ENCODE data around the gene FLNC. TPM values are rescaled to one million over a fixed set of nuclear protein-coding genes. Genes with fewer than 3 reads are reported as not detected.

FLNC gene
- total RNA-seq: under 1 TPM; 0.02 to 0.07 TPM

DNA sequence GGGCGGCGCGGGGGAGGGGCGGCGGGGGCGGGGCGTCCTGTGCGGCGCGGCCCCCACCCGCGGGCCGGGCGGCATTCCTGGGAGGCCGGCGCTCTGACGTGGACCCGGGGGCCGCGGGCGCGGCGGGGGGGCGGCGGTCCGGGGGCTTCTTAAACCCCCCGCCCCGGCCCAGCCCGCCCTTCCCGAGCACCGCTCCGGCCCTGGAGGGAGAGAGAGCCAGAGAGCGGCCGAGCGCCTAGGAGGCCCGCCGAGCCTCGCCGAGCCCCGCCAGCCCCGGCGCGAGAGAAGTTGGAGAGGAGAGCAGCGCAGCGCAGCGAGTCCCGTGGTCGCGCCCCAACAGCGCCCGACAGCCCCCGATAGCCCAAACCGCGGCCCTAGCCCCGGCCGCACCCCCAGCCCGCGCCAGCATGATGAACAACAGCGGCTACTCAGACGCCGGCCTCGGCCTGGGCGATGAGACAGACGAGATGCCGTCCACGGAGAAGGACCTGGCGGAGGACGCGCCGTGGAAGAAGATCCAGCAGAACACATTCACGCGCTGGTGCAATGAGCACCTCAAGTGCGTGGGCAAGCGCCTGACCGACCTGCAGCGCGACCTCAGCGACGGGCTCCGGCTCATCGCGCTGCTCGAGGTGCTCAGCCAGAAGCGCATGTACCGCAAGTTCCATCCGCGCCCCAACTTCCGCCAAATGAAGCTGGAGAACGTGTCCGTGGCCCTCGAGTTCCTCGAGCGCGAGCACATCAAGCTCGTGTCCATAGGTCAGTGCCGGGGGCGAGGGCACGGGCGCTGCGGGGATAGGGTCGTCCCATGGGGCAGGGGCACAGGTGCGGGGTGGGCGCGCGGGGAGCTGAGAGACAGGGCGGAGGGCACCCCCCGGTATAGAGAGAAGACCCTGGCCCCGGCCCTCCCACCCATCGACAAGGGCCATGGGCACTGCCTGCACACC is at the start of gene FLNC:
TSS of gene FLNC (plus strand) at position 176 of the 947 bp plus-strand sequence. CDS start at position 408, 232 bp downstream.
- Mint-ChIP-seq H3K27ac (no peak within 1 kb of the TSS), H3K4me1 (ENCODE audit: low read depth) (peaks cover 13% of the 10 kb centered on the region), H3K9me3 (no peaks in the 10 kb centered on the region), H3K27me3 (ENCODE audit: low read depth) (peaks cover 45% of the 10 kb centered on the region), H3K4me3 (peak within 1 kb of the TSS; percentile 83 to 88), H3K36me3 (ENCODE audit: insufficient read depth in 2 of 2) (no peaks in the 10 kb centered on the region)
- ATAC-seq (replicated peaks in 1 of 2) (peak; percentile 71), DNase-seq (peak; percentile 39 to 49)

- H3K27ac Mint-ChIP-seq: no peak overlapping the region
- H3K4me3 Mint-ChIP-seq: no peak overlapping the region
- H3K9me3 Mint-ChIP-seq: peaks cover 4 to 7% of the 10 kb centered on the region in 2 donors
- peaks cover 7 to 10% of the 10 kb centered on the region in 2 donors for H3K36me3 Mint-ChIP-seq (ENCODE audit: insufficient read depth in 2 of 2)
- DNase-seq: no peak
- no peaks in the 10 kb centered on the region for H3K27me3 Mint-ChIP-seq (ENCODE audit: low read depth)
- no peak for ATAC-seq (replicated peaks in 1 of 2)
- peaks cover 5% of the 10 kb centered on the region for H3K4me1 Mint-ChIP-seq (ENCODE audit: low read depth)
Measured at GRCh38 chr7:128781126-128781525, 49.1 kb upstream of the FLNC start.

- H3K4me1 Mint-ChIP-seq (ENCODE audit: low read depth): peaks cover 5% of the 10 kb centered on the region
- no peaks in the 10 kb centered on the region for H3K27me3 Mint-ChIP-seq (ENCODE audit: low read depth)
- no peak overlapping the region for H3K27ac Mint-ChIP-seq
- peaks cover 7 to 10% of the 10 kb centered on the region in 2 donors for H3K36me3 Mint-ChIP-seq (ENCODE audit: insufficient read depth in 2 of 2)
- H3K9me3 Mint-ChIP-seq: peaks cover 4 to 5% of the 10 kb centered on the region in 2 donors
- ATAC-seq (replicated peaks in 1 of 2): no peak
- no peak overlapping the region for H3K4me3 Mint-ChIP-seq
- DNase-seq: no peak
Measured at GRCh38 chr7:128781851-128782250, 48.4 kb upstream of the FLNC start.

DNA sequence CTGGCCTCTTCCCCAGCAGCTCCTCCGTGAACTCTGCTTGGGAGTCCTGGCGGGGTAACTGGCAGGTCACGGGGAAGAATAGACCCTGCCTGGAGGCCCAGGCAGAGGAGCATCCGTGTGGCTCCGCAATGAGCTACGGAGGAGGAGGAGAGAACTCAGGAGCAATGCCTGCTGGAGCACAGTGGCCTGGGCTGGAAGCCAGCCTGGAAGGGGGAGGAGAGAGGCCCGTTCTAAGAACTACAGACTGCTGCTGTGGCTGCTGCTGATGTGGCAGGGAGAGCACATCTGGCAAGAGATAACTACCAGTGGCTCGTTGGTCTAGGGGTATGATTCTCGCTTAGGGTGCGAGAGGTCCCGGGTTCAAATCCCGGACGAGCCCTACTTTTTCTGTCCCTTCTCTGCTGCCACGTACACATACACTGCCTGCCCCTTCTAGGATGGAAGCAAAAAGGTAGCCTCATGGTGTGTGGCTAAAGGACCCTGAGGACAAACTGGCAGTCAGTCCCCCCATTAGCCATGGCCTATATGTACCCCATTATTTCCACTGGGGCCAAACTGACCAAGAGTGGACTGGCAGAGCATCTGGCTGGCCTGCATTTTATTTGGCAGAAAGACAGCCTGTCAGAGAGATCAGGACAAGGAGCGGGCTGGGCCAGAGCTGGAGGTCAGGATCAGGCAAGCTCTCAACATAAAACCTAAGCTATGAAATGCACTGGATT is 46.9 kb upstream of the FLNC start:
- H3K4me1 Mint-ChIP-seq (ENCODE audit: low read depth): no peaks in the 10 kb centered on the region
- no peaks in the 10 kb centered on the region for H3K36me3 Mint-ChIP-seq (ENCODE audit: insufficient read depth in 2 of 2)
- no peak overlapping the region for H3K27ac Mint-ChIP-seq
- DNase-seq (no peak), ATAC-seq (replicated peaks in 1 of 2) (peak in 1 of 2 donors; percentile 37)
- peaks cover 1% of the 10 kb centered on the region for H3K27me3 Mint-ChIP-seq (ENCODE audit: low read depth)
- no peak overlapping the region for H3K4me3 Mint-ChIP-seq
- H3K9me3 Mint-ChIP-seq: no peaks in the 10 kb centered on the region

GRCh38 chr7:128785738-128786137 is 44.5 kb upstream of the FLNC start:
- no peak overlapping the region for H3K4me3 Mint-ChIP-seq
- H3K4me1 Mint-ChIP-seq (ENCODE audit: low read depth): peaks cover 4% of the 10 kb centered on the region
- H3K27me3 Mint-ChIP-seq (ENCODE audit: low read depth): peaks cover 24% of the 10 kb centered on the region
- H3K9me3 Mint-ChIP-seq: no peaks in the 10 kb centered on the region
- no peaks in the 10 kb centered on the region for H3K36me3 Mint-ChIP-seq (ENCODE audit: insufficient read depth in 2 of 2)
- DNase-seq (no peak), ATAC-seq (replicated peaks in 1 of 2) (no peak)
- no peak overlapping the region for H3K27ac Mint-ChIP-seq

DNA sequence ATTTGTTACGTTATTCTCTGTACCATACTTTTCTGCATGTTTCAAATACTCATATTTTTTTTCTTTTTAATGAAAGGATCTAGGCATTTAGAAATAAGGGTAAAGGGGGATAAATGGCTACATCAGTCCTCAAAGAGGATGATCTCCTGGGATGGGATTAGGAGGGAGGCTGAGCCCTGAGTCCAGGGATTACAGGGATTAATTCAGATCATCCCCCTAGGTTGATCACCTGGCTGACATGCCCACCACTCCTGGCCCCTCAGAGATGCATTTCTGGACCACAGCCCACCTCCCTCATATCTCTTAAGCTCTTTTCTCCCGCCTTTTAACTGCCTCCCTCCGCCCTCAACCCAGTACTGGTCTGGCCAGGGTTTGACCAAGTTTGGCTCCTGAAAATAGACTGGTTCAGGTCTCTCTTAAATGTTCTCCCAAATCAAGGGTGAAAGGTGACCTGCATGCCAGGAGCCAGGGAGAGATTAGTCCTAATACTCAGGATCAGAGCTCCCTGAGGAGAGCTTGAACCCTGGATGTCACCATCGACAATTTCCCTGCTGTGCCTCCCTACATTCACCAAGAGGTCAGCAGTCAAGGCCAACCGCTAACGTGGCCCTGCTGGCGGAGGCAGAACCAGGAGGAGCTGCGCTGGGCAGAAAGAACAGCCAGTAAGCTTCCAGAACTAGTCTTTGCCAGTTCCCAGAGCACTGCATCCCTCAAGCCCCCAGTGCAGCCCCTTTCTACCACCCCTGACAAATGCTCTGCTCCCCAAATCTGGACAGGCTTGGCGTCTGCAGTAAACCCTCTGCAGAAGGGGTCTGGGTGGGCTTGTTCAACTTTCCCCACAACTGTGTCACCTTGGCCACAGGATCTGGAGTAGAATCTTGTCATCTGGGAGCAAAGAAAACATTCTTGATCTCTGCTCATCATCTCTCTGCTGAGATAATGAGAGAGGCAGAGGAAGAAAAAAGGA is 41.5 kb upstream of the FLNC start:
- peak overlapping the region in 1 of 2 donors; percentile 77 for H3K4me3 Mint-ChIP-seq
- H3K9me3 Mint-ChIP-seq: no peaks in the 10 kb centered on the region
- H3K36me3 Mint-ChIP-seq (ENCODE audit: insufficient read depth in 2 of 2): no peaks in the 10 kb centered on the region
- ATAC-seq (replicated peaks in 1 of 2) (no peak), DNase-seq (no peak)
- H3K27ac Mint-ChIP-seq: no peak overlapping the region
- H3K4me1 Mint-ChIP-seq (ENCODE audit: low read depth): peaks cover 11% of the 10 kb centered on the region
- peaks cover 24% of the 10 kb centered on the region for H3K27me3 Mint-ChIP-seq (ENCODE audit: low read depth)

DNA sequence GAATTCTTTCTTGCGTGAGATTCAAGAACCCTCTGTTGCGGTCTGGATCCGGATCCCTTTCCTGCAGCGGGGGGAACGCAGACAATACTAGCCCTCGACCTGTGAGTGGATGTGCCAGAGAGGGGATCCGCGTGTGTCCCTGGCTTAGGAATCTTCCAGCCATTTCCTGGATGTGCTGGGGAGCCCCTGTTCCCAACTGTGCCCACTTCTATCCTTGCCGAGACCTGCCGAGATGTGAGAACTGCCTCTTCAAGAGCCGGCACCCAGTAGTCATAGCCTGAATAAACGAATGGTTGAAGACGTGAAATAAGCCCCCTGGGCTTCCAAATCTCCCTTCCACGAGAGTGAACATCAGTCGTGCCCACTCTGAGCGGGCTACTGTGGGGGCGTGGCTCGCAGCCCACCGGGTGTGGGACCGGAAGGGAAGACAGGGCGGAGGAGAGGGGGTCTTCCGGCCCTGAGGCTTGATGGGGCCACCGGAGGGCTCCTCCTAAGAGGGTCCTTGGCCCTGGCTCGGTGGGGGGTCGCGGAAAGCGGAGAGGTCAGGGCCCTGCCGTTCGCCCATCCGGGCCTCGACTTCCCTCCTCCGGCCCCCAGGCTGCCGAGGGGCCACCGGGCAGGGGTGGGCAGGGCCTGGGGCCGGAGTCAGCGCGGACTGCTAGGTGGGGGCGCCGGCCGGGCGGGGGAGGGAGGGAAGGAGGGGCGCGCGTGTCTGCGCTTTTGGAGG is 39.7 kb upstream of the FLNC start:
- Mint-ChIP-seq H3K4me3 (peak overlapping the region; percentile 77 to 80), H3K27me3 (ENCODE audit: low read depth) (peaks cover 24% of the 10 kb centered on the region), H3K36me3 (ENCODE audit: insufficient read depth in 2 of 2) (no peaks in the 10 kb centered on the region), H3K27ac (peak overlapping the region; percentile 45), H3K9me3 (no peaks in the 10 kb centered on the region), H3K4me1 (ENCODE audit: low read depth) (peaks cover 11% of the 10 kb centered on the region)
- DNase-seq (no peak), ATAC-seq (replicated peaks in 1 of 2) (peak in 1 of 2 donors; percentile 29)

- H3K27ac Mint-ChIP-seq: peak within 1 kb of the TSS; percentile 32
- H3K9me3 Mint-ChIP-seq: no peaks in the 10 kb centered on the region
Measured at GRCh38 chr7:128791121-128791971, 38.9 kb upstream of the FLNC start, which contains the start of gene CCDC136. TSS of gene CCDC136 (plus strand) at chr7:128791968. CDS start at chr7:128792412, 444 bp downstream.

GRCh38 chr7:128791972-128792327 is 38.3 kb upstream of the FLNC start:
- Mint-ChIP-seq H3K27ac (no peak overlapping the region), H3K4me1 (ENCODE audit: low read depth) (peaks cover 11% of the 10 kb centered on the region), H3K27me3 (ENCODE audit: low read depth) (peaks cover 24% of the 10 kb centered on the region), H3K9me3 (no peaks in the 10 kb centered on the region), H3K36me3 (ENCODE audit: insufficient read depth in 2 of 2) (no peaks in the 10 kb centered on the region), H3K4me3 (peak overlapping the region; percentile 89 to 90)
- DNase-seq (peak in 1 of 2 donors; percentile 3), ATAC-seq (replicated peaks in 1 of 2) (no peak)

More at GRCh38 chr7:128791121-128791971, 38.9 kb upstream of the FLNC start, which contains the start of gene CCDC136:
- Mint-ChIP-seq H3K4me3 (peak within 1 kb of the TSS; percentile 89 to 90), H3K36me3 (ENCODE audit: insufficient read depth in 2 of 2) (no peaks in the 10 kb centered on the region), H3K27me3 (ENCODE audit: low read depth) (peaks cover 24% of the 10 kb centered on the region), H3K4me1 (ENCODE audit: low read depth) (peaks cover 11% of the 10 kb centered on the region)
- ATAC-seq (replicated peaks in 1 of 2) (peak; percentile 94), DNase-seq (peak; percentile 83 to 85)

DNA sequence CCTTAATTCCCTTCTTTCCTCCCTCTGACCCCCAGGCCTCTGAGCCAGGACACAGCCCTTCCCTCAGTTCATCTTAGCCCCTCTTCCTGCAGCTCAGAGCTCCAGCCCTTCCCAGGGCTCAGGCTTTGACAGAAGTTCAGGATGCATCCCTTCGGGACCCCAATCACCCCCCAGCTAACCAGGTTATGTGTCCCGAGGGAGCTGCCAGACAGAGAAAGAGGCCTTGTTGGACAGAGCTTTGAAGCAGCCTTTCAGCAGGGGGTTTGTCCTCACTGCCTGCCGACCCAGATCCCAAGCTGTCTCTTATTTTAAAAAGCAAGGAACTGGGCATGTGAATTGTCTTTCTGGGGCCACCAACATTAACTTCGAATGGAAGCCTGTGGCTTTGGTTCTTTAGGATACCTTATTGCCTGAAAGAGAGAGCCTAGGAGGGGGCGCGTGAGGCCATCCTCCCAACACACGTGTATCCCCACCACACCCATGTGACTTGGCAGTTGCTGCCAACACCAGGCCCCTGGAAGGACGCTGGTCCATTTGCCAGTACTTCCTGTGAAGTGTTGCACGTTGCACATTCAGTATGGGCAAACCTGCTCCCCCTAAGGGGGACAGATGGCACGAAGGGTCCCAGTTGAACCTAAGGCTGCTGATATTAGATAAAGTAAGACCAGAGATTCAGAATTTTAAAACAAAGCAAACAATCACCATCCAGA is 37.6 kb upstream of the FLNC start:
- DNase-seq (no peak), ATAC-seq (replicated peaks in 1 of 2) (no peak)
- H3K4me1 Mint-ChIP-seq (ENCODE audit: low read depth): peaks cover 11% of the 10 kb centered on the region
- H3K27ac Mint-ChIP-seq: no peak overlapping the region
- peaks cover 0 to 2% of the 10 kb centered on the region in 2 donors for H3K36me3 Mint-ChIP-seq (ENCODE audit: insufficient read depth in 2 of 2)
- no peaks in the 10 kb centered on the region for H3K9me3 Mint-ChIP-seq
- peaks cover 24% of the 10 kb centered on the region for H3K27me3 Mint-ChIP-seq (ENCODE audit: low read depth)
- H3K4me3 Mint-ChIP-seq: peak overlapping the region; percentile 22 to 89

DNA sequence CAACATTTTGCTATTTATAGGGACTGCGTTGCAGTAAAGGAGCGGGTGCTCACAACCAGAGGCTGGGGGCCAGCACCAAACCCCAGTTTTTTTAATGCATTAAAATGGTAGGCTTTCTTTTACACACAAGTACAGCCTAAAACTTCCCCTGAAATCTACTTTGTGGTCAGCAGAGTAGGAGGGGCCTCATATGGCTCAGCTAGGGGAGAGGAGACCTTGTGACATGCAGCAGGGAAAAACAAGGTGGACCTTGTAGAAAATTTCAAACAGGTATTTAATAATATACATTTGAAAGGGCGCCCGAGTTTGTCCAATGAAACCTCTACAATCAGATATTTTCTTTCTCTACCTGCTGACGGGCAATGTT is 37.0 kb upstream of the FLNC start:
- H3K9me3 Mint-ChIP-seq: no peaks in the 10 kb centered on the region
- peaks cover 23% of the 10 kb centered on the region for H3K27me3 Mint-ChIP-seq (ENCODE audit: low read depth)
- H3K4me3 Mint-ChIP-seq: no peak overlapping the region
- H3K4me1 Mint-ChIP-seq (ENCODE audit: low read depth): peaks cover 11% of the 10 kb centered on the region
- ATAC-seq (replicated peaks in 1 of 2) (no peak), DNase-seq (no peak)
- peaks cover 0 to 2% of the 10 kb centered on the region in 2 donors for H3K36me3 Mint-ChIP-seq (ENCODE audit: insufficient read depth in 2 of 2)
- no peak overlapping the region for H3K27ac Mint-ChIP-seq
